Mesodermal cell (in vitro differentiated cells): ENCODE data around the gene FBXO47.
A peak's percentile ranks its signal among the peaks of the same experiment; 100 is the strongest.

ENCODE experiments used
- H3K27ac ChIP-seq: 2 replicates; pipeline ENCODE4 v1.7.0; 2013; ENCODE audit warnings: mild to moderate bottlenecking, low read depth, low read length, moderate library complexity; ENCODE audit not compliant: severe bottlenecking
- H3K36me3 ChIP-seq: 2 replicates; pipeline ENCODE4 v1.7.1; 2013; ENCODE audit warnings: mild to moderate bottlenecking, low read length, moderate library complexity; ENCODE audit not compliant: control insufficient read depth, insufficient read depth
- H3K4me1 ChIP-seq: one replicate; pipeline ENCODE4 v1.7.1; 2013; ENCODE audit warnings: mild to moderate bottlenecking, low read length; ENCODE audit not compliant: insufficient read depth, control insufficient read depth, poor library complexity, severe bottlenecking
- H3K4me3 ChIP-seq: 2 replicates; pipeline ENCODE4 v1.7.0; 2013; ENCODE audit warnings: low read length, control low read depth, mild to moderate bottlenecking; ENCODE audit not compliant: insufficient read depth, poor library complexity, severe bottlenecking; ENCODE audit errors: extremely low read depth
- H3K9me3 ChIP-seq: 2 replicates; pipeline ENCODE4 v1.7.1; 2013; ENCODE audit warnings: mild to moderate bottlenecking, low read length, moderate library complexity; ENCODE audit not compliant: control insufficient read depth
- WGBS, 2 experiments: methylation state at CpG; one replicate each; pipeline ENCODE4 v1.1.5; 2013; ENCODE audit warnings: missing lambda C conversion rate in 2 of 2; ENCODE audit not compliant: insufficient coverage in 2 of 2; 5-methylcytosine and 5-hydroxymethylcytosine counted together

FBXO47 gene

GRCh38 chr17:38920374-38921291, 46.6 kb downstream of the FBXO47 start:
- WGBS, 2 experiments, result 76 to 93% methylated on average over 3 of the region's 9 CpGs
- Histone ChIP-seq H3K27ac (peak overlapping the region; percentile 41), H3K9me3 (no peaks in the 10 kb centered on the region), H3K36me3 (peaks cover 52% of the 10 kb centered on the region), H3K4me3 (no peak overlapping the region), H3K4me1 (peaks cover 31% of the 10 kb centered on the region)

- 95 to 96% methylated on average over 5 to 16 of the region's 16 CpGs for WGBS, 2 experiments
- H3K9me3 ChIP-seq, result no peaks in the 10 kb centered on the region
- H3K36me3 ChIP-seq, result peaks cover 64% of the 10 kb centered on the region
- peak overlapping the region; percentile 30 for H3K27ac ChIP-seq
- peaks cover 28% of the 10 kb centered on the region for H3K4me1 ChIP-seq
- no peak overlapping the region for H3K4me3 ChIP-seq
These were observed 47.7 kb downstream of the FBXO47 start for GRCh38 chr17:38919316-38920078.

GRCh38 chr17:38918916-38919315, 48.3 kb downstream of the FBXO47 start:
- 100% methylated on average over 2 of the region's 5 CpGs; no CpG with 5 or more reads in 1 of the 2 experiments for WGBS, 2 experiments
- H3K9me3 ChIP-seq, result no peaks in the 10 kb centered on the region
- no peak overlapping the region for H3K4me3 ChIP-seq
- no peak overlapping the region for H3K27ac ChIP-seq
- H3K4me1 ChIP-seq, result peaks cover 29% of the 10 kb centered on the region
- H3K36me3 ChIP-seq, result peaks cover 70% of the 10 kb centered on the region

- no peaks in the 10 kb centered on the region for H3K9me3 ChIP-seq
- 91 to 96% methylated on average over 36 to 37 of the region's 37 CpGs for WGBS, 2 experiments
These were observed 48.9 kb downstream of the FBXO47 start for GRCh38 chr17:38918129-38918913.

GRCh38 chr17:38917259-38917658, 49.9 kb downstream of the FBXO47 start:
- H3K9me3 ChIP-seq, result no peaks in the 10 kb centered on the region
- no peak overlapping the region for H3K4me3 ChIP-seq
- H3K36me3 ChIP-seq, result peaks cover 86% of the 10 kb centered on the region
- no peak overlapping the region for H3K27ac ChIP-seq
- H3K4me1 ChIP-seq, result peaks cover 24% of the 10 kb centered on the region
- WGBS, 2 experiments, result 82 to 100% methylated on average over 3 of the region's 3 CpGs

More at GRCh38 chr17:38918129-38918913, 48.9 kb downstream of the FBXO47 start:
- H3K4me1 ChIP-seq, result peaks cover 29% of the 10 kb centered on the region
- peaks cover 76% of the 10 kb centered on the region for H3K36me3 ChIP-seq
- no peak overlapping the region for H3K27ac ChIP-seq
- H3K4me3 ChIP-seq, result no peak overlapping the region

GRCh38 chr17:38916771-38917170, 50.4 kb downstream of the FBXO47 start:
- Histone ChIP-seq H3K4me3 (no peak overlapping the region), H3K36me3 (peaks cover 90% of the 10 kb centered on the region), H3K27ac (no peak overlapping the region), H3K4me1 (peaks cover 24% of the 10 kb centered on the region), H3K9me3 (no peaks in the 10 kb centered on the region)
- WGBS, 2 experiments, result 75 to 82% methylated on average over 8 of the region's 8 CpGs

GRCh38 chr17:38915639-38915995, 51.6 kb downstream of the FBXO47 start:
- no peaks in the 10 kb centered on the region for H3K9me3 ChIP-seq
- WGBS, 2 experiments, result 98 to 99% methylated on average over 5 to 7 of the region's 7 CpGs
- H3K27ac ChIP-seq, result no peak overlapping the region
- H3K4me1 ChIP-seq, result peaks cover 16% of the 10 kb centered on the region
- no peak overlapping the region for H3K4me3 ChIP-seq
- peaks cover 96% of the 10 kb centered on the region for H3K36me3 ChIP-seq

- Histone ChIP-seq H3K4me1 (peaks cover 10% of the 10 kb centered on the region), H3K9me3 (no peaks in the 10 kb centered on the region), H3K27ac (no peak overlapping the region), H3K36me3 (peaks cover 96% of the 10 kb centered on the region), H3K4me3 (no peak overlapping the region)
- WGBS, 2 experiments, result 95 to 97% methylated on average over 16 to 18 of the region's 20 CpGs
These were observed 52.2 kb downstream of the FBXO47 start for GRCh38 chr17:38914741-38915638.

GRCh38 chr17:38912221-38912813, 54.9 kb downstream of the FBXO47 start:
- Histone ChIP-seq H3K27ac (no peak overlapping the region), H3K4me1 (peaks cover 19% of the 10 kb centered on the region), H3K9me3 (no peaks in the 10 kb centered on the region), H3K4me3 (no peak overlapping the region), H3K36me3 (peaks cover 82% of the 10 kb centered on the region)
- WGBS, 2 experiments, result 96% methylated on average over 12 to 13 of the region's 13 CpGs
